8988T (cell line): ENCODE results near the gene DMTF1.
A peak's percentile ranks its signal among the peaks of the same experiment; 100 is the strongest.
"Not testable (repeated sequence)": the region's sequence is repeated elsewhere in the genome, so short reads cannot be mapped to it uniquely, and the experiment has no call there.

Experiments
- DNase-seq: peaks from one replicate; pipeline ENCODE4 v3.0.0; 2011

DMTF1 gene

DNA sequence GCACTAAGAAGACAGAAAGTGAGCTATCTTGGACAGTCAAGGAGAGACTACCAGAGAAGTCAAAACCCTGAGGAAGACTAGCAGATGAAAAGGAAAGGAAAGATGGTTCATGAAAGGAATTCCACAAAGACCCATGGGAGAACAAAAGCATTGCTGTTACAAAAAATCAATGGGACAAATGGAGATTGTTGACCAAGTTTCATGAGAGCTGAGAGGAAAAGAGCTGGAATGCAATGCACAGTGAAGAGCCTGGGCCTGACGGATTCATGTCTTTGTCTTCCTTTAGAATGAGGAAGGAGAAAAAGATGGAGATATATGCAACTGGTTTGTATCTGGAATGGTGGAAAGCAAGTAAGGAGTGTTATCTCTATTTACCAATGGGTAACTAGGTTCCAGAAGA lies 50.0 kb downstream of the DMTF1 start:
- no peak for DNase-seq

DNA sequence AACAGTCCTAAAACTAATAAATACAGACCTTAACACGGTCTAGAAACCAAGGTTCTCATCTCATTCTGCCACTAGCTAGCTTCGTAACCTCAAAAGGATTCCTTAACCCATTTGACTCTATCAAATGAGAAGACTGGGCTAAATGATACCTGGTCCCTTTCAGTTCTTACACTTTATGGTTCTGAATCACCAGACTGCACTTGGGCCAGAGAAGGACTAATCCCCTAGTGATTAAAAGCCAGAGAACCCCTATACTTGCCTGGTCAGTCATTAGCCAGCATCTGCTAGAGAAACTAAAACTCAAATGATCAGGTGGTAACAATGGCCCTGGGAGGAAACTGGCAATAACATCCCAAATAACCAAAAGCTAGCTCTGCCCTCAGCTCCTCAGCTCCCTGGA lies 50.5 kb downstream of the DMTF1 start:
- no peak for DNase-seq

DNA sequence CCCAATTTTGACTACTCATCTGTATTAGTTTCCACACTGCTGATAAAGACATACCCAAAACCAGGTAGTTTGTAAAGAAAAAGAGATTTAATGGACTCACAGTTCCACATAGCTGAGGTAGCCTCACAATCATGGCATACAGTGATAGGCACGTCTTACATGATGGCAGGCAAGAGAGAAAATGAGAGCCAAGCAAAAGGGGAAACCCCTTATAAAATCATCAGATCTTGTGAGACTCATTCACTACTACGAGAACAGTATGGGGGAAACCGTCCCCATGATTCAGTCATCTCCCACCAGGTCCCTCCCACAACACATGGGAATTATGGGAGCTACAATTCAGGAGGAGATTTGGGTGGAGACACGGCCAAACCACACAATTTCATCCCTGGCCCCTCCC lies 51.7 kb downstream of the DMTF1 start:
- not testable (repeated sequence) for DNase-seq

DNA sequence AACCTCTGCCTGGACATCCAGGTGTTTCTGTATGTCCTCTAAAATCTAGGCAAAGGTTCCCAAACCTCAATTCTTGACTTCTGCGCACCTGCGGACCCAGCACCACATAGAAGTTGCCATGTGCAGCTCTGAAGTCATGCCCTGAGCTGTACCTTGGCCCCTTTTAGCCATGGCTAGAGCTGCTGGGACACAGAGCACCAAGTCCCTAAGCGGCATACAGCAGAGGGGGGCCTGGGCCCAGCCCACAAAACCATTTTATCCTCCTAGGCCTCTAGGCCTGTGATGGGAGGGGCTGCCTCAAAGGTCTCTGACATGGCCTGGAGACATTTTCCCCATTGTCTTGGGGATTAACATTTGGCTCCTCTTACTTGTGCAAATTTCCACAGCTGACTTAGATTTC lies 52.7 kb downstream of the DMTF1 start:
- no peak for DNase-seq

DNA sequence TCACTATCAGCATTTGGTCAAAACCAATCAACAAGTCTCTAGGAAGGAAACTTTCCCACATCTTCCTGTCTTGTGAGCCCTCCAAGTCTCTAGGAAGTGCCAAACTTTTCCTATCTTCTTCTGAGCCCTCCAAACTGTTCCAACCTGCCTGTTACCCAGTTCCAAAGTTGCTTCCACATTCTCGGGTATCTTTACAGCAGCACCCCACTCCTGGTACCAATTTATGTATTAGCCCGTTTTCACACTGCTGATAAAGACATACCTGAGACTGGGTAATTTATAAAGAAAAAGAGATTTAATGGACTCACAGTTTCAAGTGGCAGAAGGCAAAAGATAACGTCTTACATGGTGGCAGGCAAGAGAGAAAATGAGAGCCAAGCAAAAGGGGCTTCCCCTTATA lies 53.4 kb downstream of the DMTF1 start:
- DNase-seq = not testable (repeated sequence)

DNA sequence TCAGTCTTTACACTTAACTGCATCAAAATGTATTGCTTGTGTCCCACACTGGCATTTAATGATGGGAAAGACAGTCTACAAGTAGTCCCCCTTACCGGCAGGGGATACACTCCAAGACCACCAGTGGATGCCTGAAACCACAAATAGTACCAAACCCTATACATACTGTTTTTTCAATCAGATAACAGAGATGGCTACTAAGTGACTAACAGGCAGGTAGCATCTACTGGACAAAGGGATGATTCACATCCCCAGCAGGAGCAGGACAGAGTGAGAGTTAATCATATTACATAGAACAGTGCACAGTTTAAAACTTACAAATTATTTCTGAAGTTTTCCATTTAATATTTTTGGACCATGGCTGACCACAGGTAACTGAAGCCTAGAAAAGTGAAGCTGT lies 54.1 kb downstream of the DMTF1 start:
- DNase-seq = no peak

DNA sequence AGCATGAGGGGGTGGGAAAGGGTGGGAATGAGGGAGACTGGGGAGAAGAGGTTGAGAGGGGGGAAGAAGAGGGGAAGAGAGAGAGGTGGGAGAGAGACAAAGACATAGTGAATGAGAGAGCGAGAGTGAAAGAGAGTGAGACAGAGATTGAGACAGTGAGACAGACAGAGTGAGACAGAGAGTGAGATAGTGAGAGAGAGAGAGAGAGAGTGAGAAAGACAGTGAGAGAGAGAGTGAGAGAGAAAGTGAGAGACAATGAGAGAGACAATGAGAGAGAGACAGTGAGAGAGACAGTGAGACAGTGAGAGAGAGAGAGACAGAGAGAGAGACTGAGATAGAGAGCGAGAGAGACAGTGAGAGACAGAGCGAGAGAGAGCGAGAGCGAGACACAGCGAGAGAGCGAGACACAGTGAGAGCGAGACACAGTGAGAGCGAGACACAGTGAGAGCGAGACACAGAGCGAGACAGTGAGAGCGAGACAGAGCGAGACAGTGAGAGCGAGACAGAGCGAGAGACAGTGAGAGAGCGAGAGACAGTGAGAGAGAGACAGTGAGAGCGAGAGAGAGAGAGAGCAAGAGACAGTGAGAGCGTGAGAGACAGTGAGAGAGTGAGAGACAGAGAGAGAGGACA lies 57.2 kb downstream of the DMTF1 start:
- no peak for DNase-seq

DNA sequence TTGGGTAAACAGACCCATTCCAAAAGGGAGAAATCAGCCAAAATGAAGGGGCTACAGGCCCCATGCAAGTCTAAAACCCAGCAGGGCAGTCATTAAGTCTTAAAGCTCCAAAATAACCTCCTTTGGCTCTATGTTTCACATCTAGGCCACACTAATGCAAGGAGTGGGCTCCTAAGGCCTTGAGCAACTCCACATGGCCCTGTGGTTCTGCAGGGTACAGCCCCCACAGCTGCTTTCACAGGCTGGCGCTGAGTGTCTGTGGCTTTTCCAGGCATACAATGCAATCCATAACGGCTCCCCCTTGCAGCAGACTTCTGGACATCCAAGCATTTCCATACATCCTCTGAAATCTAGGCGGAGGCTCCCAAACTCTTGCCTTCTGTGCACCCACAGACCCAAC lies 58.3 kb downstream of the DMTF1 start:
- DNase-seq = no peak

DNA sequence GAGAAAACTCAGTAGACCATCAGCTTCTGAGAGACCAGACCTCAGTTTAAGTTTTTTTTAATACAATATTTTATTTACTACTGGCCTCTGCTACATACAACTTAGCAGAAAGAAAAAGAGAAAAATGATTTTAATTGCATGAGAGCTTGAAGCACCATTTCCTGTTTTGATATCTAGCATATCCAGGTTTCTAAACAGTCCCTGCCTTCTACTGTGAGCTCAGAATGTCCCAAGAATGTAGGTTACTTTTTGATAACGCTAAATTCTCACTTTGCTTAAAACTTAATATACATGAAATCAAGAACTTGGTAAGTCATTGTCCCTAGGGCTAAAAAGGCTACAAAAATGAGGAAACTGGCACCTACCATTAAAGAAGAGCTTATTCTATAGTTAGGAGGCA lies 60.2 kb downstream of the DMTF1 start:
- DNase-seq = no peak

DNA sequence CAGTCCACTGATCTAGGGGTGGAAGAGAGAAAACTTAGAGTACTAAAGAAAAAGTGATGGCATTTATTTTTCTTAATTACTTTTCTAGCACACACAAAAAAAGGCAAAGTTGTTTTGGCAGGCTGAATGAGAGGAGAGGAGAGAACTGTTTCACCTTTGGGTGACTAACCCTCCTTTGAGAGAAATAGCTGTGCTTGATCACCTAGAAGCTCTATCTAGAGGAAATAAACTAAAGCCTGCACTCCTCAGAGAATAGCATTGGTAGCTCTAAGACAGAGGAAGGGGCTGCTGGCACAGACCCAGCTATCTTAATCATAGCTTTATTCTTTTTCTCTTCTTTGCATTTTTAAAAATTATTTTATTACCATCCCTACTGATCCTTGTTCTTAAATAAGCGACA lies 61.0 kb downstream of the DMTF1 start:
- DNase-seq = no peak

DNA sequence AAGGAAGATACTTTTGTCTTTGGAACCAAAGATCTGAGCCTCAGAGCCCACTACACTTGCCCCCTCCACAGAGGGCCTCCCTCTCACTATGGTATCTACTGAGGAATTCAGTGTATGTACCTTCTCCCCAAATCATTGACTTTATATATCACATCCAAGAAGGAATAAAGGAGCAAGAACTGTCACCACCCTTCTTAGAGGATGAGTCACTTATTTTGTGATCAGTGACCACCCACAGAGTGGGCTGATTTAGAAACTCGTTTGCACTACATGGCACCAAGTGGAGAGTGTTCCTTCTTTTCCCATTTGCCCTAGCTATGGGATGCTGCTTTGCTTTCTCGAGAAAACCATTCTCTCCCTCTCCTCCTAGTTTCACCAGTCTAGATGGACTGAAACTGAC lies 61.6 kb downstream of the DMTF1 start:
- no peak for DNase-seq

DNA sequence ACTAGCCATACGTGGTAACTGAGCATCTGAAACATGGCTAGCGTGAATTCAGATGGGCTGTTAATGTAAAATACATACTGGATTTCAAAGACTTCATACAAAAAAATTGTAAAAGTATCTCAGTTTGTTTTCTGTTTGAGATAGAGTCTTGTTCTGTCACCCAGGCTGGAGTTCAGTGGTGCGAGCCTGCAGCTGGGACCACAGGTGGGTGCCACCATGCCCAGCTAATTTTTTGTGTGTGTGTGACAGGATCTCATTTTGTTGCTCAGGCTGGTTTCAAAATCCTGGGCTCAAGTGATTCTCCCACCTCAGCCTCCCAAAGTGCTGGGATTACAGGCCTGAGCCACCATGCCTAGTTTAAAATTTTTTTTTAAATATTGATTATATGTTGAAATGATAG lies 62.8 kb downstream of the DMTF1 start:
- no peak for DNase-seq

DNA sequence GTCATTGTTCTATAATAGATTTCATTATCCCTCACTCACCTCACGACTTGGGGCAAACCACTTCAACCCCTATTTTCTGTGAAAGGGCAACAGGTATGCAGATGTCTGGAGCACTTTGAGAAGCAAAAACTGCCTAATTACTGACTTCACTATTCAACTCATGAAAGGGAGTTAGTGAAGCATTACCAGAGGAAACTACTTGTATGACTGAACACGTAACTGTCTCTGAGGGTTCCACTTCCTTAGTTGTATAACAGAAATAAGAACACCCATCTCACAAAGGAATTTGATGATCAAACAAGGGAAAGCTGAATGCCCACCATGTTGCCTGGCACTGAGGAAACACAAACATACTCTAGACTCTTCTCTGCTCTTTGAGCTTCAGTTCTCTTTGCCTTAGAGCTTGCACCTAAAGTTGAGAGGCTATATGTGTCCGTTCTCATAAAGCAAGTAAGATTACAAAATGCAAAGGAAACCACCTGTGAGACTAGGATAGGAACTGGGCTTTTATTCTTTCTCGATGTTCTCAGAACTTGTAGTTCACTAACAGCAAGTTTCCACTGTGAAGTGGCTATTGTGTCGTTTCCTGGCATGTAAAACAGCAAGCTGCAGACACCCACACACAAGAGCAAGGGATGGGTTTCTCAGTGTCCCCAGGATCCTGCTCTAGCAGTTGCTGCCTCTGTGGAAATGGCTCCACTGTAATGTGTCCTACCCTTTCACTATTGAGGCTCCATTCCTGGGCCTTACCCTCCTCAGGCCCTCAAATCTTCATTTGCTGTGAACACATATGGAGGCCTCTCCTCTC lies 64.7 kb downstream of the DMTF1 start:
- DNase-seq = no peak

DNA sequence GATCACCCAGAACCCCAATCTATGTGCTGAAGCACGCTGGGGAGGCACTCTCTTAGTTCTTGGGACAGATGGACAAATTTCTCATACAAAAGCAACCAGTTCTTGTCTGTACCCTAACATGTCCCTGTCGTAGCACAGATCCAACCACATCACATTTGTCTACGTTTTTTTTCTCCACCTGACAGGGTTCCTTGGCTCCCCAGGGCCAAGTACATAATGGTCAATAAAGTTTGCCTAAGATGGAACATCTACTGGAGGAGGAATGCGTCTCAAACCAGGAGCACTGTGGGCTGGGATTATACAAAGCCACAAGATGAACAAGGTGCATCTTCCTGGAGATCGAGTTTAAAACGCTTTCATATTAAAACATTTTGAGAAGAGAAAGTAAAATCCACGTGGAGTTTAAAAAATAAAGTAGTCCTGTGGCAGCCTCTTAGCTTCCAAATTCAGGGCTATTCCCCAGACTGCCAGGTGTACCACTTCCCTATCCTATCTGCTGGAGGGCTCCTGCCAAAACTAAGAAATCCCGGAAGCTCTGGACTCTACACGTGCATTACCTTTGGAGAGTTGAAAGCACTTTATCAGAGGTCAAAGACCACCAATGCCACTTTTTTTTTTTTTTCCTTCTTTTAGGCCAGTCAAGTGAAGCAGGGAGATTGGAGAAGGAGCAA lies 65.9 kb downstream of the DMTF1 start:
- DNase-seq = no peak

DNA sequence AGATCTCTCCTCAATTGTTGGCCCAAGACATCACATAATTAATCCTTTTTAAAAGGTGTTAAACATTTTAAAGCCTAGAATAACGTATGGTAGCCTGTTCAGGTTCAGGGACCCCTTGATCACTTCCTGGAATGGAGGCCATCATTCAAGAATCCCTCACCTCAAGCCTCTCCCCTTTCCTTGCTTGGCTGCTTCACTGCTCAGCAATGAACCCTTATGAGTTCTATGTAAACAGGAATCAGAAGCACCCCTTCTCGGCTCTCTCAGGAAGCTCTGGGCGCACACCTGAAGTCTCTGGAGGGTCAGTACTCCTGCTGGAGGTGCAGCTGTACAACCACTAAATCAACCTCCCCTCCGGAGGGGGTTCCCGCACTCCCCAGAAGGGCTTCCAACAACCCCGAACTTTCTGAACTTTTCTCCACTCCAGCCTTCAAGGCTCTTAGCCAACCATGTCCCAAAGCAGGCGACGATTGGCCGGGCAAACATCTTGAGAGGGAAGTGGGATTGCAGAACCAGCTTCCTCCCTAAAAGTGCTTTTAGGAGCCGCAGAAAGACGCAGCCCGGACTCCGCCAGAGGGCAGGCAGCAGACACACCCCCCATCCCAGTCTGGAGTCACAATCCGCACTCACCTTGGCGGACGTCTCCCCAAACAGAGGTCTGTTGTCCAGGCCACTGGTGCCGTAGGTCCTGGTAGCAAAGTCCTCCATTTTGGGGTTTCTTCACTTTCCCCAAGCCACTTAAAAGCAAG lies 66.7 kb downstream of the DMTF1 start:
- peak; percentile 26 for DNase-seq

DNA sequence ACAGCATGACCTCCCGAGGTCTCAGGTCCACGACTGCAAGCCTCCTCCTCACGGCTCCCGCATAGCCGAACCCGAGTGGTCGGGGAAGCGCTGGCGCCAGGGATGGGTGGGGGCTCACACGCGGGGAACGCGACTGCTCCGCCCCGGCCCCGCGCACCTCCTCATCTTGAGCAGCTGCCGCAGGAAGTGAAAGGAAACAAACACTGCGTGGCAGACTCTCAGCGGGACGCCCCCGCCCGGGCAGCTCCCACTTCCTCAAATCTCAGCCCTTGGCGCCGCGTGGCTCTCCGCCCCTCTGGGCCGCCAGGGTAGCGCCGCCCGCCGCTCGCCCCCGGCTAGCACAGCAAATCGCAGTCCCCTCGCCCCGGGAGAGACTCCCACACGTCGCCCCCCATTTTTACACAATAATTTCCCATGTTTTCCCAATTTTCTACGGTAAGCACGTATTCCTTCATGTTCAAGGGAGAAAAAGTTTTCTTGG lies 67.3 kb downstream of the DMTF1 start, which contains the start of gene TMEM243:
Gene TMEM243 (minus strand): TSS at position 188 of the 481 bp plus-strand sequence. CDS start 229 bp downstream, outside the sequence.
- DNase-seq = peak; percentile 35

DNA sequence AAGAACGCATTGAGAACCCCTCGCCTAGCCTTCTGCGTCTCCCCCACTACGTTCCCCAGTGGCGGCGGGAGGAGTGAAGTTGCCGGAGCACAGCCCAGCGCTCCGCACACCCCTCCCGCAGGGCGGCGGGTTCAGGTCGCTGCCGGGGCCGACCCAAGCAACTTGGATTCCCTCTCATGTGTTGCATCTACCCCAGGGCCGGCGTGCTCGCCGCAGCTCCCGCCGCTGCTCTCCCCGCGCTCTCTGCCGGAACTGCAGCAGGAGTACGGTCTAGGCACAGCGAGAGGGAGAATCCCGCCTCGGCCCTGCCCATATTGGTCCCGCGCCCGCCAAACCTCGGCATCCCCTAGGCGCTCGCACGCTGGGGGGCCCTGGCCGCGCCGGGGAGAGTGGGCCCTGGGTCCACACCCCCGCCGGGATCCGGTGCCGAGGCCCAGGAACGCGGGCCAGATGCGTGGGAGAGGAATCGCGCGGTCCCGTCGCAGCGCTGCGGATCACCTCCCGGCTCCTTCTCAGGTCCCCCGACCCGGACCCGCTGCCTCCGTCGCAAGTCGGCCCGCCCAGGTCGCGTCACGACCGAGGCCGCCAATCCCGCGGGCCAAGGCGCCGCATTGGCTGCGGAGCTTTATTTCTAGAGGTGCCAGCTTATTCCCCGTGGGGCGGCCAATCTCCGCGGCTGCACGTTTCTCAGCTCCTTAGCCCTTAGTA lies 67.9 kb downstream of the DMTF1 start:
- peak; percentile 47 for DNase-seq

DNA sequence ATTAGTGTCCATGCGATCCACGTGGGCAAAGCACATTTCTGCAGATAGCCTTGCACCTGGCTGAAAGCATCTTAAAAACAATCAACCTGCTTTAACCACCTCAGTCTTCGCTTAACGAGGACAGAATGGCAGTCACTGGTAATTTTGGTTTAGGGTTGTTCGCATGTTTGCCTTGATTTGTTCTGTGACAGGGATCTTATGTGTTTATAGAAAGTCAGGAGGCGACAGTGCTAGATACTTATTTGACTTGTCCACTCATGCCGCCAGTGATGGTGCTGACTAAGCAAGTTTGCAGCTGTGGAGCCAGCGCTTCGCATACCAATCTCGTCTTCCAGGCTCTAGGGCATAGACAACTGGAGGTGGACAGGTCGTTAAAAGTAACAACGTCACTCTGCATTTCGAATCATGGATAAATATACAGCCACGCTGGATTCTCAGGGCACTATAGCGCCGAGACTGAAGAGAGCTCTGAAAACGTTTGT lies 68.5 kb downstream of the DMTF1 start:
- no peak for DNase-seq

DNA sequence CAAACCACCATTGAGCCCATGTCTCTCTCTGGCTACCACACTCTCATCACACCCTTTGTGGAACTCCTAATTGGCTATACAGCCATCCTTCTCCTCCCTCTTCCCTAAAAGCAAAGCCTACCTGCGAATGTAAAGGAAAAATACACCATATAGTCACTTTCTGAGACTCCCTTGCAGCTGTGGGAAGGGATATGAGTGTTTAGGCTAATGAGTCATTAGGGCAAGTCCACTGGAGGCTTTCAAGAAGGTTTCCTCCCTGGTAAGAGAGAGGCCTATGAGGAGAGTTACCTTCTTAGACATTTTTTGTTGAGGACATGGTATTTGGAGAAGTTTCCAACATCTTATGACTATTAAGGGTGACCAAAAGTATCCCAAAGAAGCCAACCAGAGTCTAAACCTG lies 71.4 kb downstream of the DMTF1 start:
- DNase-seq = no peak

DNA sequence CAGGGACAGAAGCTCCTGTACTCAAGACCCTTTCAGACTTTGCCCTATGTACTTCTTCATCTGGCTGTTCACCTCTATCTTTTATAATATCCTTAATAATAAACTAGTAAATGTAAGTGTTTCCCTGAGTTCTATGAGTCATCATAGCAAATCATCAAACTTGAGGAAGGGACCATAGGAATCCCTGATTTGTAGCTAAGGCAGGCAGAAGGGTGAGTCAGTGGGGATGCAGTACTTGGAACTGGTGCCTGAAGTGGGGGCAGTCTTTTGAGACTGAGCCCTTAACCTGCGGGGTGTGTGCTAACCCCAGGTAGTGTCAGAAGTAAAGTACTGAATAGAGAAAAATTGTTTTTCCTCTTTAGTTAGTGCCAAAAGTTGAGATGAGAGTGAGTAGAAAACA lies 73.4 kb downstream of the DMTF1 start:
- no peak for DNase-seq

DNA sequence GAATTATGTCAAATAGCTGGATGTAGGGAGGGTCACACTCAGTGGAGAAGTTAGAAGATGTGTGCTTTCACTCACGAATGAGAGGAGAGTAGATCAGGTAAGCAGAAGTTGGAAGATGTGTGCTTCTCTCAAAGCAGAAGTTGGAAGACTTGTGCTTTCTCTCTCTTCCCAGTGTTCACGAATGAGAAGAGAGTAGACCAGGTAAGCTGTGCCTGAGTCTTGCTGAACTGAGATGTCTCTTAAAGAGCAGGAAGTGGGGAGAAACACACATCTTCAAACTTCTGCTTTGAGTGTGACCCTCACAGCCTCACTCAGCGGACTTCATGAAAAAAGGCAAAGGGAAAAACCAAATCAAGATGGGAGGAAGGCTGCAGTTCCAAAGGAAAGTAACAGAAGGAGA lies 74.2 kb downstream of the DMTF1 start:
- no peak for DNase-seq

DNA sequence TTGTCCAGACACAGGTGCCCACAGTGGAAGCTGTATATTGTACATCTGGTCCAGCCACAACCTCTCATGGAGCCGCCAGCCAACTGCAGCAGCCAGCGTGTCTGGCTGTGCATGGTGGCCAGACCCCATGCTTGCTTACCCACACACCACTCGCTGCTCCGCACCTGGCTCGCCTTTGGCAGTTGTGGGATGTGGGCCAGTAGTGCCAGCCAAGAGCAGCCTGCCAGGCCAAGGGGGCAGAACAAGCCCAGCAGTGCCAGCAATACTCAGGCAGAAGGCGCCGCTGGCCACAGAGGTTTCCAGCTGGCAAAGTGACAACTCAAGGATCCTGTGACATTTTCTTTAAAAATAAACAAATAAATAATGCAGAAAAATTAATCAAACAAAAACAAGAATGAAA lies 79.0 kb downstream of the DMTF1 start:
- DNase-seq = no peak
